Stimulated activated CD4-positive, alpha-beta T cell treated with anti-CD3 and anti-CD28 coated beads, TNF-alpha, amount 100 ng/mL, for 48 hours (primary cell): ENCODE results near the gene LTA.
A peak's percentile ranks its signal among the peaks of the same experiment; 100 is the strongest.

Source experiments
- DNase-seq, 3 donors: peaks; one replicate each; pipeline ENCODE4 v3.0.0-alpha.2; 2020; ENCODE audit warnings: low read depth in 3 of 3

The LTA gene, protein sequence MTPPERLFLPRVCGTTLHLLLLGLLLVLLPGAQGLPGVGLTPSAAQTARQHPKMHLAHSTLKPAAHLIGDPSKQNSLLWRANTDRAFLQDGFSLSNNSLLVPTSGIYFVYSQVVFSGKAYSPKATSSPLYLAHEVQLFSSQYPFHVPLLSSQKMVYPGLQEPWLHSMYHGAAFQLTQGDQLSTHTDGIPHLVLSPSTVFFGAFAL

DNA sequence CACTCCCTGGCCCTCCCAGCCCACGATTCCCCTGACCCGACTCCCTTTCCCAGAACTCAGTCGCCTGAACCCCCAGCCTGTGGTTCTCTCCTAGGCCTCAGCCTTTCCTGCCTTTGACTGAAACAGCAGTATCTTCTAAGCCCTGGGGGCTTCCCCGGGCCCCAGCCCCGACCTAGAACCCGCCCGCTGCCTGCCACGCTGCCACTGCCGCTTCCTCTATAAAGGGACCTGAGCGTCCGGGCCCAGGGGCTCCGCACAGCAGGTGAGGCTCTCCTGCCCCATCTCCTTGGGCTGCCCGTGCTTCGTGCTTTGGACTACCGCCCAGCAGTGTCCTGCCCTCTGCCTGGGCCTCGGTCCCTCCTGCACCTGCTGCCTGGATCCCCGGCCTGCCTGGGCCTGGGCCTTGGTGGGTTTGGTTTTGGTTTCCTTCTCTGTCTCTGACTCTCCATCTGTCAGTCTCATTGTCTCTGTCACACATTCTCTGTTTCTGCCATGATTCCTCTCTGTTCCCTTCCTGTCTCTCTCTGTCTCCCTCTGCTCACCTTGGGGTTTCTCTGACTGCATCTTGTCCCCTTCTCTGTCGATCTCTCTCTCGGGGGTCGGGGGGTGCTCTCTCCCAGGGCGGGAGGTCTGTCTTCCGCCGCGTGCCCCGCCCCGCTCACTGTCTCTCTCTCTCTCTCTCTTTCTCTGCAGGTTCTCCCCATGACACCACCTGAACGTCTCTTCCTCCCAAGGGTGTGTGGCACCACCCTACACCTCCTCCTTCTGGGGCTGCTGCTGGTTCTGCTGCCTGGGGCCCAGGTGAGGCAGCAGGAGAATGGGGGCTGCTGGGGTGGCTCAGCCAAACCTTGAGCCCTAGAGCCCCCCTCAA lies at the start of gene LTA:
Gene LTA, plus strand, starts transcription at position 249 of the 871 bp plus-strand sequence. Its CDS starts 454 bp downstream, at position 703.
- DNase-seq = peak in 2 of 3 donors; percentile 75

DNA sequence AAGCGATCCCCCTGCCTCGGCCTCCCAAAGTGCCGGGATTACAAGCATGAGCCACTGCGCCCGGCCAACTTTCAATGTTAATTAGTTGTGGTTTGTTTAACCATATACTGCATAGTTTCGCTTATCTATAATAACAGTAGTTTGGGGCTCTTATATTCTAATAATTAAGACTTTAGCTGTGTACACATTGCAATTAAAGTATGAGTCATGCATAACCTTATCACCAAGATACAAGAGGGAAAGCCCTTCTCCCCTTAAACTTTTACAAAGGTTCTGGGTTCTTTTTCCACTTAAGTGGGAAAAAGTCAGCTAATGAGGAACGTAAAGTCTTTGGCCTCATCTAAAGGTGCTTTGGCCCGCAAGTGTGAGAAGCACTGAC lies 46.5 kb upstream of the LTA start:
- DNase-seq = no peak

DNA sequence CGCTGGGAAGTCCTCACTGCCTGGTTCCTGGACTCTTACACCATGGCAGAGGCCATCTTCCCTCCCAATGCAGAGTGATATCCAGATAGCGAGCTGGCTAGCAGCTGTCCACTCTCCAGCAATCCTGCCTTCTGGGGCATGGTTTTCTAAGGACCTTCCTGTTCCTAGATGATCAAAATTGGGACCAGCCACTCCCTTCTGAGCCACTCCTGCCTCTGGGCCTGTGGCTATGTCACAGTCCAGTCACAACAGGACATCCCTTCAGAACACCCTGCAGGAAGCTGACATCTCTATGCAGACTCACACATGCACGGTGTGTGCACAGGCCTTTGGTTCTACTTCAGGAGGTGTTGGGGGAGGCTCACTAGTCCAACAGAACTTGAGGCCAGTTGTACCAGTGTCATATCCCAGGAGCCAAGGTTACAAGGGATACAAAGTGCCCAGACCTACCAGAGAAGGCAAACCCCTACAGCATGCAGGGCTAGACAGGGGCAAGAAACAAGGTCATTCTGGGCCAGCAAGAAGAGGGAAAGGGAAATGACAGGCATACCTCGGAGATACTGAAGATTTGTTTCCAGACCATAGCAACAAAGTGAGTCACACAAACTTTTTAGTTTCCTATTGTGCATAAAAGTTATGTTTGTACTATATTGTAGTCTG lies 46.0 kb upstream of the LTA start:
- no peak for DNase-seq

DNA sequence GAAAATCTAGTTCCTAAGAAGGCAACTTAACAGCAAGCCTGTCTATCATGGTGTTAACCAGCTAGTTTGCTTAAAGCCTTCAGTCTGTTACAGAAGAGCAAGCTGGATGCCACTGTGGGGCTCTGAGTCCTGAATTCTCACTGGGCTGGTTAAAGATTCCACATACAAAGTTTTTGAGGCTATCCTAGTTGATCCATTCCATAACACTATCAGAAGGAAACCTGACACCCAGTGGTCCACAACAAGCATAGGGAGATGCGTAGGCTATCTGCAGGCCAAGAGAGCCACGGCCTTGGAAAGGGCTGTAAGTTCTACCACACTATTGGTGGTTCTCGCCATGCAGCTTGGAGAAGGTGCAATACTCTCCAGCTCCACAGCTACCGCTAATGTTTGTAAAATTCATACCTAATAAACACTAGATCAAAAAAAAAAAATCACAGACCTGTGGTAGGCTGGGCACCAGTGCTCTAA lies 43.7 kb upstream of the LTA start:
- DNase-seq = no peak

DNA sequence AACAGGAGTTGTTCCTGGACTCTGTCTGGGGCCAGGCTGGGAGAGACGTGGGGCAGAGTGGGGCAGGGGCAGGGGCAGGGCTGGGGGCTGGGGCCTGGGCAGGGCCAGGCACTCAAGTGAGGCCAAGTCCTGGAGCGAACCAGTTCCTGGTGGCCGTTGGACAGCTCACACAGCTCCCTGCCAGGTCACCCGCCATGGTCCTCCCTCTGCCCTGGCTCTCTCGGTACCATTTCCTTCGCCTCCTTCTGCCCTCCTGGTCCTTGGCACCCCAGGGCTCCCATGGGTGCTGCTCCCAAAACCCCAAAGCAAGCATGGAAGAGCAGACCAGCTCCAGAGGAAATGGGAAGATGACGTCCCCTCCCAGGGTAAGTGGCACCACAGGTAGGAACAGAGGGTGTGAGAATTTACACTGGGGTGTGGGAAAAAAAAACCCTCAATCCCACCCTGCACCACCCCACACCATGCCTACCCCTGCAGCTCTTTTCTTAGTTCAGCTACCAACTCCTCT lies 43.2 kb upstream of the LTA start, which contains the start of gene MCCD1:
Gene MCCD1, plus strand, starts transcription at position 142 of the 508 bp plus-strand sequence. Its CDS starts 53 bp downstream, at position 195.
- no peak for DNase-seq

DNA sequence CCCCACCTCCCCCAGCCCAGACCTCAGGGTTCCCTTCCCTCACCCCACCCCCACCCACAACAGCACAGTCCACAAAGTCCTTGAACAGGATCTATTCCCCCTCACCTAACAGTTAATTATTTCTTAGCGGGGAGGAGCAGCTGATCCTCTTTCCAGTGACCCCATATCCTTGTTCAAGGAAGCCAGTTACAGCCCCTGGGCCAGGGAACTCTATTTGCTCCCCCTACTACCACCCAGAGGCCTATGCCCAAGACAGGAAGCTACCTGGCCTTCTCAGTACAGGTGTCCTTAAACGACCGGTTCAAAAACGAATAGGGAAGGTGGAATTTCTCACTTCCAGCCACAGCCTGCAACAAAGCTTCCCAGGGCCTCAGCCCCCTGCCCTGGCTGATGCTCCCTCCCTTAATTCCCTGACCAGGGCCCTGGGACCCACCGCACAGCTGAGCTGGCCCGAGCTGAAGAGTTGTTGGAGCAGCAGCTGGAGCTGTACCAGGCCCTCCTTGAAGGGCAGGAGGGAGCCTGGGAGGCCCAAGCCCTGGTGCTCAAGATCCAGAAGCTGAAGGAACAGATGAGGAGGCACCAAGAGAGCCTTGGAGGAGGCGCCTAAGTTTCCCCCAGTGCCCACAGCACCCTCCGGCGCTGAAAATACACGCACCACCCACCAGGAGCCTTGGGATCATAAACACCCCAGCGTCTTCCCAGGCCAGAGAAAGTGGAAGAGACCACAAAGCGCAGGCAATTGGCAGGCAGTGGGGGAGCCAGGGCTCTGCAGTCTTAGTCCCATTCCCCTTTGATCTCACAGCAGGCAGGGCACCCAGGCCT lies 42.5 kb upstream of the LTA start:
- DNase-seq = no peak

DNA sequence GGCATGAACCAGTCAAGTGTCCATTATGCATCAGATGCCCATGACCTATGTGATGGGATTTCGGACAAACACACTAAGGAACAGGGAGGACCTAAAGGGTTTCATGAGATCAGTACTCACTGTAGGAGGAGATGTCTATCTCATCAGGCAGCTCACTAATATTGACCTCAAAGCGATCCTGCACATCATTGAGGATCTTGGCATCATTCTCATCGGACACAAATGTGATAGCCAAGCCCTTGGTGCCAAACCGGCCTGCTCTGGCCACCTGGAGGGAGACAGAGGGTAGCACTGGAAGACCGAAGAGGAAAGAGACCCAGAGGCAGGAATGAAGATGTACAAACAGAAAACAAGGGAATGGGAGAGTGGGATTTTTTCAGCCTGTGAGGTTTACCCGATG lies 41.4 kb upstream of the LTA start:
- no peak for DNase-seq

DNA sequence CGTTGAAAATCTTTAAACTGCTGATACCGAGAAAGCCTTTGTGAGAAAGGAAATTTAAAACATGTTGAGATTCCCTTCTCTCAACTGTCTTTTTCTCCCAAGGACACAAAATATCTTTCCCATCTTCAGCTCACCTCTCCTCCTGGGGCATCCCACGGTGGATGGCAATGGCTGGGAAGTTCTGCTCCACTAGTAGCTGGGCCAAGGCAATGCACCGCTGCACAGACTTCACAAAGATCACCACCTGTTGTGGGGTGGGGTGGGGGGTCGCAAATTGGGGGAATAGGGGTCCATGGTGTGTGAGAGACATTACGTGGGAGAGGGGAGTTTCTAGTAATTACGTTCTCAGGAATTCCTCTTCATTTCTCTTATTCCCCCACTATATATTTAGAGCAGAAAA lies 40.9 kb upstream of the LTA start:
- DNase-seq = no peak

DNA sequence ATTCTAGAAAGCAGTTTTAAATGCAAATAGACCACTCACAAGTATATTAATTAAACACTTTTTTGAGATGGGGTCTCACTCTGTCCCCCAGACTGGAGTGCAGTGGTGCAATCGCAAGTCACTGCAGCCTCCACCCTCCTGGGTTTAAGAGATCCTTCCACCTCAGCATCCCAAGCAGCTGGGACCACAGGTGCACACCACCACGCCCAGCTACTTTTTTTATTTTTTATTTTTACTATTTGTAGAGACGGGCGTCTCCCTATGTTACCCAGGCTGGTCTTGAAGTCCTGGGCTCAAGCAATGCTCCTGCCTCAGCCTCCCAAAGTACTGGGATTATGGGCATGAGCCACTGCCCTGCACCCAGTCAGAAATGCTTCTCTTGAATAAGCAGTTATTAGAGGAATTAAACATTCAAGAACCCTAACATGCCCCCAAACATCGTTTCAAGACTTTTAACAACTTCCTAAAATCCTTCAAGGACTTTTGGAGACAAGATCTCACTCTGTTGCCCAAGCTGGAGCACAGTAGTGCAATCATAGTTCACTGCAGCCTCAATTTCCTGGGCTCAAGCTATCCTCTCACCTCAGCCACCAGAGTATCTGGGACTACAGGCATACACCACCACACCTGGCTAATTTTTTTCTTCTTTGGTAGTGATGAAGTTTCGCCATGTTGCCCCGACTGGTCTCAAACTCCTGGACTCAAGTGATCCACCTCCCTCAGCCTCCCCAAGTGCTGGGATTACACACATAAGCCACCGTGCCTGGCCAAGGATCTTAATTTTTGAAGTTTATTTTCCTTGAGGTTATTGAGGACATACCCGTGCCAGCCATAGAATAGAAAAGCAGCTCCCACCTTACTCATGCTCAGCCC lies 40.1 kb upstream of the LTA start:
- DNase-seq = no peak

DNA sequence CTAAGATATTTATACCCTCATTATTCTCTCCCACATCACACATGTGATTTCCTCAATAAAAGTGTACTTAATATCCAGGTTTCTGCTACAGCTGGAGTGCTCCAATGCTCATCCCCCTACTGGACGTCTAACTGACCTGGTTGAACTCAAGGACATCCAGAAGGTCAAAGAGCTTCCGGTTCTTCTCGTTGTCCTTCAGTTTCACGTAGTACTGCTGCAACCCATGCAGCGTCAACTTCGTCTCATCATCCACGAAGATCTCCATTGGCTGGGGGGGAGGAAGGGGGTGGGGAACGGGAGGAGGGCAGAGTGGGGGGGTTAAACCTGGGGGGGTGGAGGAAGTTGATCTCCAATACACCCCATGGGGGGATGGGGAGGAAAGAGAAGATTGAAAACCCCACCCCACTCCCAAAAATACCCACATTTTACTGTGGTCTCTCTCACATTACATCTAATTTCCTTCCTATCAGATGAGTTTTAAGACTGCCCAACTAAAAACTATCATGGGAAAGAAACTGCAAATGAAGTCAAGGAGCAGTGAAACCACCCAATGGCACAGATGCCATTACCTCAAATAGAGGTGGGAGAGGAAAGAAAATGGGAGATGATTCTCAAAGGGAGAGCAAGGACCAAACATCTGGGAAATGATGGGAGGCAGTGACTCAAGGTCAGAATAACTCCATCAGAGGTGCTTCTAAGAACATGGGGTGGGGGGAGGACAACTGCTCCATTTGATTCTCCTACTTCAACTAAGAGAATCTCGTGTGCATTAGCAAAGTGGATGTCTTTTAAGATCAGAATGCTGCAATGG lies 39.2 kb upstream of the LTA start:
- no peak for DNase-seq

DNA sequence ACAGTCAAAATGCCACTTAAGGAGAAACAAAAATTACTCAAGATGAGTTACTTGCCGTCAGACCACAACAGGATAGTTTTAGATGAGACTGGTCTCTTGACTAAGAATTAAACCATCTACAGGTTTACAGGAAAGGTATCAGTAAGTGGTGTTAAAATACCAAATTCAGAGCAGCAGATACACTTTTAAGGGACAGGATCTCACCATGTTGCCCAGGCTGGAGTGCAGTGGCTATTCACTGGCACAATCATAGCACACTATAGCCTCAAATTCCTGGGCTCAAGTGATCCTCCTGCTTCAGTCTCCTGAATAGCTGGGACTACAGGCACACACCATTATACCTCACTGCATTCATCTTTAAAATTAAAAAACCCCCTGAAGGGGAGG lies 38.6 kb upstream of the LTA start:
- no peak for DNase-seq

DNA sequence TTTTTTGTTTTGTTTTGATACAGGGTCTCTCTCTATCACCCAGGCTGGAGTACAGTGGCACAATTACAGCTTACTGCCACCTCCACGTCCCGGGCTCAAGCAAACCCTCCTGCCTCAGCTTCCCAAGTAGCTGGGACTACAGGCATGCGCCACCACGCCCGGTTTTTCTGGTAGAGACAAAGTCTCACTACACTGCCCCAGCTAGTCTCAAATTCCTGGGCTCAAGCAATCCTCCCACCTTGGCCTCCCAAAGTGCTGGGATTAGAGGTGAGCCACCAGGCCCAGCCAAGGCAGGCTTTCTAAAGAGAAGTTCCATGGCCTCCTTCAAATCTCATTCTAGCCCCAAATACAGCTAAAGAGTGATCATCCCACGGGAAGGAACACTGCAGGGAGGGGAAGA lies 38.1 kb upstream of the LTA start:
- DNase-seq = no peak

DNA sequence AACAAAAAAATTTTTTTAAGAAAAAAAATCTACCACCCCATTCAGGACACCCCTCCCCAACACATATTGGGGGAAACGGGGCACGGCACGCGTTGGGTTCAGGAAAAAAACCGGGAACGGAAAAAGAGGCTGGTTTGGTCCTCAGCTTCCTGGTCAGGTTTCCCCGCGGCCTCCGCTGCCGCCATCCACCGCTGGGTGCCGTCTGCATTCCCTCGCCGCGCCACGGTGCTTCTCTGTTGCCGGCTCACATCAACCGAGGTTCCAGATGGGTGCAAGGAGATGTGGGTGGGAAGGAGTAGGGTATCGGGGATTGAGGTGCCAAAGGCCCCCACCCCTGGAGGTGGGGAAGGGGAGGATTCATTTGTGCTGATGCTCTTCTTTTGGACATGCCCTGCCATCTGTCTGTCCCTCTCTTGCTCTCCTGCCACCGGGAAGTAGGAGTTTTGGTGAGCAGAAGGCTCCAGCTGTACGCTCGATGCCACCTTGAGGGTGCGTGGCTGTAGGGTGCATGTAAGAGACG lies 37.5 kb upstream of the LTA start:
- DNase-seq = no peak

DNA sequence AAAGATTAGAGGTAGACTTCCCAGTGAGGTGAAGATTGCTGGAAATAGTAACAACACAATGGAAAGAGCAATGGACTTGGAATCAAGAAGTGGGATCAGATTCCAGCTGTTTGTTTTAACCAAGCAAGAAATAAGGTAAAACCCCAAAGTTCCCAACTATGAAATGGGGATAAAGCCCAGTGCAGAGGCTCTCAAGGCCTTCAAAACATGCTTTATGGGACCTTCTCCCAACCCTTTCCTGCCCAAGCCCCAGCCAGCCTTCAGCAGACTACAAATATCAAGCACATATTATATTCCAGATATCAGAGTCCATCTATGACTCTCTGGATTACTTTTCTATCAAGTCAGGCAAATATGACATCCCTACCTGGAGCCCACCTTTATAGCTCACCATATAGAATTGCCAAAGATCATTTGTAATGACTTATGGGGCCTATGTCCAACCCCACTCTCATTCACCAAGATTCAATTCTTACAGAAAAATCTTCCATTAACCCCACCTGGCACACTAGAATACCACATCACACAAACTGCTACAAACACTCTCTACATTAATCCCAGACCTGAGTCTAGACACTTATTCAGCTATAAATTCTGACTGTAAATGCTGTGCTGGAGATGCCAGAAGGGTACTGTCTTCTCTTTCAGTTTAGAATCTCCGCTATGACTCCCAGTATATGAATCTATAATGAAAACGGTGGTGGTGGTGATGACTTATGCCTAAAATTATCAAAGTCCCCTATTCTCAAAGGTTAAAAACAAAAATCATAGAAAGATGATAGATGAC lies 36.4 kb upstream of the LTA start:
- DNase-seq = no peak

DNA sequence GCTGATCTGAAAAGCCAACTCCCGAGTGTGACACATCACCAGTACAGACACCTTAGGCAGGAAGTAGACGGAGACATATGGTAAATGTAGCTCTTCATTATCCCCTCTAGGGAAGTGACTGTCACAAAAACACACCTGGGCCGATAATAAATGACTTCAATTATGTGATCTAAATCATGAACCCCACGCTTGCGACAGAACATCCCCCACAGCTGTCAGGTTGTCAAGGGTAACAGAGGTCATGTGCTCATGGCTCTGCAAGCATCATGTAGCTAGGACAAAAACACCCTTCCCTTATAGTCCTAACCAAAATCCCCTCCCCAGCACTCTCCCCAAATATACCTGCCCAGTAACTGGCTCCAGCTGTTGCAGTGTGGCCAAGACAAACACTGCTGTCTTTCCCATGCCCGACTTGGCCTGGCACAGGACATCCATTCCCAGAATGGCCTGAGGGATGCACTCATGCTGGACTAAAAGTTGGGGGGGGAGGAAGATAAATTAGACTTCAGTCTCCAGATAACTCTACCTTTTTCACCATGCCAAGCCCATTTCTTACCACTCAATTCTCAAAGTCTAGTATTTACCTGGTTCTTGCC lies 33.2 kb upstream of the LTA start:
- no peak for DNase-seq

DNA sequence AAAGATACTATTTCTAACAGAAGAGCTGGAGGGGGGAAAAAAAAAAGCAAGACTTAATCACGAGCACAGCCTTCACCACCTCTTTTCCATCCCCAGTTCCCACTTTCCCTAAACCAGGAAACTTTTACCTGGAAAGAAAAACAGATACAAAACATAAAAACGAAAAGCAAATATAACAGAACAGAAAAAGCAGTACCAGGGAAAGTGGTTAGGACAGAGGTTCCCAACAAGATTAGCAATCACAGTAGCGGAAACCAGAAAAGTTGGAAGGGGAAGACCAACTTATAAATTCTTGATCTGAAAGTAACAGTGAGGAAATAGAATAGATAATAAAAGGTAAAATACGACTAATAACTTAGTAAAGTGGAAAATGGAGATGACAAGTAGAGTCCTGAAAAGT lies 31.4 kb upstream of the LTA start:
- no peak for DNase-seq

DNA sequence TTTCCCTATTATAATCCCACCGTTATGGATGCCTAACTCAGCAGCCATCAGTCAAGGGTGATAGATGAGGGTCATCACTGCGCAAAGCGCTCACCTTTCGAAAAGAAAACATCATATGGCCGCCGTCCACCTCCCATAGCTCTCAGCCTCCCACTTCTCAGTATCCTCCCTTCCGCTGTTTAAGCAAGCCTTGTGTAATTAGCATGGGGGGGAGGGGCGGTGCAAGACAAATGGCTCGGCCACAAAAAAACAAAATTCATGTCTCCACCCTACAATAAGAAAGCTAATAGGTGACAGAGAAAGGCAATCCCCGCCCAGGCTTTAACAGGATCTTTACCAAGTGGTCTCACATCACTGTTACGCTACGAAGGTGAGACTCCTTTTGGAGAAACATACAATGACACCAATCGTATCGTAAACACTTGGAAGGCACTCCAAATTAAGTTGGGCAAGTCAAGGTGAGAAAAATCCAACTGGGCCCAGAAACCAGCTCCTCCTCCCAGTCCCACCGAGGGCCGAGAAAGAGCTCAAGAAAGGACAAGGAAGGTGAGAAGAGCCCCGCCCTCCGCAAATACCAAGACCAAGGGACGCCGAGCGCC lies 30.9 kb upstream of the LTA start:
- DNase-seq = peak in 2 of 3 donors; percentile 34 to 56
